A549 (cell line): ENCODE results near the gene UBXN2A. TPM values are rescaled to one million over a fixed set of nuclear protein-coding genes. Genes with fewer than 3 reads are reported as not detected.

Source experiments
- ATAC-seq, 2 experiments: fragments of 200-7000 bp in 1 of 2; fragments of >200 bp in 1 of 2; cut with Nextera tagmentation in 1 of 2; cut with Tn5 transposase in 1 of 2; 3 replicates each; pipeline versions ENCODE4 v1.8.0 to v1.9.1; 2018 to 2020; ENCODE audit warnings: mild to moderate bottlenecking in 1 of 2, moderate library complexity in 1 of 2
- CTCF ChIA-PET: fragments of 300-600 bp; sonication (Branson Sonifier 250); formaldehyde crosslinking; extraction: SDS; loops from one replicate; lab custom pipeline; 2021; ENCODE audit warnings: antibody characterized with exemption, inconsistent platforms; lab: Yijun Ruan, JAX
- POLR2A ChIA-PET: fragments of 350-600 bp; formaldehyde crosslinking; extraction: SDS; loops from one replicate; lab custom pipeline; 2021; ENCODE audit warnings: antibody characterized with exemption, inconsistent platforms; lab: Yijun Ruan, JAX
- DNase-seq, 2 experiments: peaks; one replicate each; pipeline versions ENCODE4 v3.0.0 to v3.0.0-alpha.2; 2011 to 2016; ENCODE audit warnings: low read depth in 1 of 2, low spot score in 1 of 2
- FAIRE-seq: peaks from 2 replicates; lab custom pipeline; 2011; peaks lifted over from hg19 to GRCh38; lab: Jason Lieb, UNC
- H3K27ac ChIP-seq, 2 experiments: fragments of >200 bp; sonication (Bioruptor Twin); formaldehyde crosslinking; 3 replicates each; pipeline ENCODE4 v1.5.1; 2016 to 2017
- H3K4me1 ChIP-seq: fragments of >200 bp; sonication (Bioruptor Twin); formaldehyde crosslinking; 3 replicates; pipeline ENCODE4 v1.6.1; 2016
- H3K4me2 ChIP-seq: fragments of >200 bp; sonication (Bioruptor Twin); formaldehyde crosslinking; 3 replicates; pipeline ENCODE4 v1.6.1; 2016
- H3K4me3 ChIP-seq: fragments of >200 bp; sonication (Bioruptor Twin); formaldehyde crosslinking; 3 replicates; pipeline ENCODE4 v1.5.1; 2016
- H3K9me3 ChIP-seq: fragments of >200 bp; sonication (Bioruptor Twin); formaldehyde crosslinking; 3 replicates; pipeline ENCODE4 v1.6.1; 2016
- CBX2 ChIP-seq: fragments of 200-600 bp; sonication (generic); IDR thresholded peaks from 2 replicates; pipeline ENCODE4 v1.6.1; 2016; ENCODE audit warnings: low read depth, mild to moderate bottlenecking, borderline replicate concordance
- CBX8 ChIP-seq: fragments of 200-600 bp; sonication (generic); IDR thresholded peaks from 2 replicates; pipeline ENCODE4 v1.6.1; 2016
- CHD2 ChIP-seq: fragments of 150-350 bp; IDR thresholded peaks from 2 replicates; pipeline ENCODE4 v1.6.1; 2014; ENCODE audit warnings: low read length; ENCODE audit not compliant: partially characterized antibody
- CHD4 ChIP-seq: fragments of 200-600 bp; sonication (generic); IDR thresholded peaks from 2 replicates; pipeline ENCODE4 v1.6.1; 2016; ENCODE audit warnings: antibody characterized with exemption, mild to moderate bottlenecking, borderline replicate concordance
- EHF ChIP-seq: fragments of 250-450 bp; sonication (Bioruptor Pico); IDR thresholded peaks from 2 replicates; pipeline ENCODE4 v1.5.0; 2020; ENCODE audit warnings: mild to moderate bottlenecking
- EHMT2 ChIP-seq: fragments of 200-600 bp; sonication (generic); IDR thresholded peaks from 2 replicates; pipeline ENCODE4 v1.6.1; 2016; ENCODE audit warnings: antibody characterized with exemption, low read depth, mild to moderate bottlenecking, moderate library complexity
- FOSL2 ChIP-seq, 2 experiments: fragments of 450-650 bp in 1 of 2; fragments of >200 bp in 1 of 2; sonication (Bioruptor Twin) in 1 of 2; formaldehyde crosslinking; IDR thresholded peaks; 2 replicates each; pipeline versions ENCODE4 v1.5.0 to v1.6.1; 2016 to 2020; ENCODE audit warnings: mild to moderate bottlenecking in 1 of 2, moderate library complexity in 1 of 2
- GATA3 ChIP-seq: IDR thresholded peaks from 2 replicates; pipeline ENCODE4 v1.6.1; 2012; ENCODE audit warnings: borderline replicate concordance
- HOXA7 ChIP-seq: fragments of 250-450 bp; sonication (Bioruptor Pico); IDR thresholded peaks from 2 replicates; pipeline ENCODE4 v1.5.0; 2020; ENCODE audit warnings: mild to moderate bottlenecking, moderate library complexity
- HOXB13 ChIP-seq: fragments of 250-450 bp; sonication (Bioruptor Pico); IDR thresholded peaks from 2 replicates; pipeline ENCODE4 v1.5.0; 2020; ENCODE audit warnings: low read depth, mild to moderate bottlenecking, moderate library complexity
- JUN ChIP-seq, 2 experiments: fragments of >200 bp; sonication (Bioruptor Twin); formaldehyde crosslinking; IDR thresholded peaks; 2 replicates in 1 of 2; 3 replicates in 1 of 2; pipeline ENCODE4 v1.6.1; 2016 to 2017
- JUNB ChIP-seq: fragments of >200 bp; sonication (Bioruptor Twin); formaldehyde crosslinking; IDR thresholded peaks from 2 replicates; pipeline ENCODE4 v1.6.1; 2016
- KDM1A ChIP-seq: fragments of 200-600 bp; sonication (generic); IDR thresholded peaks from 2 replicates; pipeline ENCODE4 v1.6.1; 2016; ENCODE audit warnings: low read depth, mild to moderate bottlenecking
- KDM5A ChIP-seq: fragments of 200-600 bp; sonication (generic); IDR thresholded peaks from 2 replicates; pipeline ENCODE4 v1.6.1; 2016; ENCODE audit warnings: antibody characterized with exemption, mild to moderate bottlenecking
- MYC ChIP-seq: IDR thresholded peaks from 2 replicates; pipeline ENCODE4 v1.6.1; 2012; ENCODE audit warnings: mild to moderate bottlenecking, inconsistent platforms, low read length, improper control_type of control experiment, borderline replicate concordance
- NPAS2 ChIP-seq: fragments of 250-450 bp; sonication (Bioruptor Pico); IDR thresholded peaks from 2 replicates; pipeline ENCODE4 v1.8.0; 2022; ENCODE audit warnings: mild to moderate bottlenecking, moderate library complexity, borderline replicate concordance
- PHF8 ChIP-seq: fragments of 200-600 bp; sonication (generic); IDR thresholded peaks from 2 replicates; pipeline ENCODE4 v1.6.1; 2016; ENCODE audit warnings: low read depth, mild to moderate bottlenecking, antibody characterized with exemption, moderate library complexity, borderline replicate concordance
- POLR2A ChIP-seq: IDR thresholded peaks from 2 replicates; pipeline ENCODE4 v1.6.1; 2012; ENCODE audit warnings: mild to moderate bottlenecking, low read length
- POLR2AphosphoS2 ChIP-seq: conservative IDR thresholded peaks from 2 replicates; pipeline ENCODE4 v1.6.1; 2012; ENCODE audit warnings: low read length, improper control_type of control experiment, inconsistent platforms
- RARB ChIP-seq: fragments of 250-450 bp; sonication (Bioruptor Pico); IDR thresholded peaks from 2 replicates; pipeline ENCODE4 v1.8.0; 2021; ENCODE audit warnings: mild to moderate bottlenecking, moderate library complexity
- RCOR1 ChIP-seq: fragments of 150-350 bp; IDR thresholded peaks from 2 replicates; pipeline ENCODE4 v1.6.1; 2014; ENCODE audit warnings: antibody characterized with exemption, low read length, low read depth
- RNF2 ChIP-seq: fragments of 200-600 bp; sonication (generic); IDR thresholded peaks from 2 replicates; pipeline ENCODE4 v1.6.1; 2016; ENCODE audit warnings: low read depth, mild to moderate bottlenecking, antibody characterized with exemption, moderate library complexity, borderline replicate concordance
- SREBF2 ChIP-seq: fragments of 450-650 bp; IDR thresholded peaks from 2 replicates; pipeline ENCODE4 v1.6.1; 2014; ENCODE audit warnings: mild to moderate bottlenecking, moderate library complexity
- TFCP2L1 ChIP-seq: fragments of 250-450 bp; sonication (Bioruptor Pico); IDR thresholded peaks from 2 replicates; pipeline ENCODE4 v1.5.0; 2021; ENCODE audit warnings: mild to moderate bottlenecking
- ZFP36 ChIP-seq: fragments of 450-650 bp; IDR thresholded peaks from 2 replicates; pipeline ENCODE4 v1.6.1; 2014; ENCODE audit warnings: borderline replicate concordance; ENCODE audit not compliant: partially characterized antibody
- ZNF302 ChIP-seq: fragments of 250-450 bp; sonication (Bioruptor Pico); IDR thresholded peaks from 2 replicates; pipeline ENCODE4 v1.9.0; 2021; ENCODE audit warnings: inconsistent platforms, mild to moderate bottlenecking, moderate library complexity
- WGBS: methylation state at CpG from one replicate; pipeline ENCODE4 v1.1.6; 2017; ENCODE audit errors: missing lambda C conversion rate; 5-methylcytosine and 5-hydroxymethylcytosine counted together
- polyA plus RNA-seq, 4 experiments: library from polyadenylated mRNA; depleted of rRNA in 3 of 4; stranded (reverse); fragments of >200 nt; fragmentation: RNase III in 1 of 4; extraction: RNeasy Plus Mini Kit Qiagen cat#74134 plus additional on column Dnase treatment in 1 of 4; gene quantifications; 2 replicates in 3 of 4; 3 replicates in 1 of 4; pipeline ENCODE4 v1.2.3, GENCODE V29; 2011 to 2017
- TF ChIP-seq, protein P1 (sequence below): IDR thresholded peaks from 2 replicates; pipeline ENCODE4 v1.6.1; 2012; ENCODE audit warnings: low read depth, borderline replicate concordance
- TF ChIP-seq, protein P2 (sequence below): IDR thresholded peaks from 2 replicates; pipeline ENCODE4 v1.6.1; 2012
- TF ChIP-seq, protein P3 (sequence below): fragments of >200 bp; sonication (Bioruptor Twin); formaldehyde crosslinking; IDR thresholded peaks from 3 replicates; pipeline ENCODE4 v1.5.1; 2016
- TF ChIP-seq, protein P4 (sequence below): fragments of 250-450 bp; sonication (Bioruptor Pico); IDR thresholded peaks from 2 replicates; pipeline ENCODE4 v1.5.0; 2021; ENCODE audit warnings: mild to moderate bottlenecking, moderate library complexity, borderline replicate concordance
- TF ChIP-seq, protein P5 (sequence below): fragments of >200 bp; sonication (Bioruptor Twin); formaldehyde crosslinking; IDR thresholded peaks from 2 replicates; pipeline ENCODE4 v1.6.1; 2016
- TF ChIP-seq, protein P6 (sequence below): fragments of >200 bp; sonication (Bioruptor Twin); formaldehyde crosslinking; IDR thresholded peaks from 3 replicates; pipeline ENCODE4 v1.6.1; 2016

The UBXN2A gene
- polyA plus RNA-seq, 2 of the 4 experiments (the other 2 are of a cell fraction) = 13.7 to 25.4 TPM

DNA sequence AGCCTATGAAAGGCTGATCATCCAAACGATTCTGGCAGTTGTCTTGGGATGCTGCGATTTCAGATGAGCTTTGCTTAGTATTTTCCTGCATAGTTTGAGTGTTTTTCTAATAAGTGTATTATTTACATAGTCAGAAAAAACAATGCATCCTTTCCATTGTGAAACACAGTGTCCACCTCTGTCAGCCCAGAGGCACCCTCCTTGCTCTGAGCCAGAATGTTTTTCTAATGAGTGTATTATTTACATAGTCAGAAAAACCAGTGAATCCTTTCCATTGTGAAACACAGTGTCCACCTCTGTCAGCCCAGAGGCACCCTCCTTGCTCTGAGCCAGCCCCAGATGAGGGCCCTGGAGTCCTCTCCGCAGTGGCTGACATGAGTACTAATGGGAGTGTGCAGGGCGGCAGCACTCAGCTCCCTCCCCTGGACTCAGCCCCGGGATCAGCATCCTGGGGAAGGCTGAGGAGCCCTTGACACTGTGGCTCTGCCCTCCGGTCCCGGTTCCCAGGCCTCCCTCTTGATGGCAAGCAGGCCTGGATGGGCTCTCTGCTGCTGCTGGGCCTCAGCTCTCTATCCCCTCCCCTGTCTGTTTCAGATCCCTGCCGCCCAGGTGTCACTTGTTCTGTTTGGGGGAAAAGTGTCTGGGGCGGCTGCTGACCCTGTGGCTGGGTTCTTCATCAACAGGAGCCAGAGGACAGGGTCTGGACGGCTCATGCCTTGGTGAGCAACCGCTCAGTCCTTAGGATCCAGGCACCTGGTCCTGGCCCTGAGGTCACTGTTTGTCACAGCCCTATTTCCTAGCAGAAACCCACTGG lies 75.5 kb downstream of the UBXN2A start:
- WGBS = 17% methylated on average over 8 of the region's 11 CpGs
- H3K27ac ChIP-seq = peak overlapping the region; percentile 89 to 94
- DNase-seq (peak; percentile 77 to 95), FAIRE-seq (peak; percentile 93), ATAC-seq (peak; percentile 91 to 92)
- peak overlapping the region; percentile 12; the same call in 1 of the 3 replicates for H3K4me3 ChIP-seq
- no peaks in the 10 kb centered on the region for H3K9me3 ChIP-seq
- H3K4me1 ChIP-seq = peaks cover 64% of the 10 kb centered on the region
- ChIA-PET POLR2A (interaction anchor here (0.7 to 2.2 kb wide), 6 partner anchors 10 to 89 kb away, joined by 3 to 19 read pairs (median 6); partner anchors contain the start of genes ATAD2B, SF3B6 and WDCP), CTCF (interaction anchor here (0.8 to 1.6 kb wide), 6 partner anchors 12 to 182 kb away, joined by 3 to 7 read pairs (median 3); partner anchors contain the start of gene ATAD2B)
- H3K4me2 ChIP-seq = peak overlapping the region; percentile 78
- TF ChIP-seq, protein P1, sequence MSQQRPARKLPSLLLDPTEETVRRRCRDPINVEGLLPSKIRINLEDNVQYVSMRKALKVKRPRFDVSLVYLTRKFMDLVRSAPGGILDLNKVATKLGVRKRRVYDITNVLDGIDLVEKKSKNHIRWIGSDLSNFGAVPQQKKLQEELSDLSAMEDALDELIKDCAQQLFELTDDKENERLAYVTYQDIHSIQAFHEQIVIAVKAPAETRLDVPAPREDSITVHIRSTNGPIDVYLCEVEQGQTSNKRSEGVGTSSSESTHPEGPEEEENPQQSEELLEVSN = peak; percentile 44; the same call in 1 of the 2 replicates
- TF ChIP-seq, protein P2, sequence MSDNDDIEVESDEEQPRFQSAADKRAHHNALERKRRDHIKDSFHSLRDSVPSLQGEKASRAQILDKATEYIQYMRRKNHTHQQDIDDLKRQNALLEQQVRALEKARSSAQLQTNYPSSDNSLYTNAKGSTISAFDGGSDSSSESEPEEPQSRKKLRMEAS = peak; percentile 87
- TF ChIP-seq TFCP2L1 (CRISPR knock-in tag) (no peak), CHD4 (no peak), FOSL2 (IDR thresholded peaks at IDR 0.05) (peak; percentile 95), FOSL2 (CRISPR knock-in tag; IDR thresholded peaks at IDR 0.05) (peak; percentile 96), CBX2 (no peak), KDM5A (no peak), JUN (IDR thresholded peaks at IDR 0.05) (peak; percentile 93 to 98; a peak in 4 of 5 replicates), HOXA7 (CRISPR knock-in tag) (0 out of 2 replicates have a peak, but pooled peaks have one; percentile 23), GATA3 (peak; percentile 90), ZFP36 (no peak), EHF (peak; percentile 66; the same call in 1 of the 2 replicates), CBX8 (no peak), HOXB13 (CRISPR knock-in tag) (peak; percentile 85; the same call in 1 of the 2 replicates), EHMT2 (no peak), RNF2 (no peak), POLR2AphosphoS2 (no peak), RCOR1 (no peak), NPAS2 (CRISPR knock-in tag) (no peak), RARB (CRISPR knock-in tag) (peak; percentile 43; the same call in 1 of the 2 replicates), CHD2 (no peak), POLR2A (0 out of 2 replicates have a peak, but pooled peaks have one; percentile 6), ZNF302 (CRISPR knock-in tag) (peak; percentile 59; the same call in 1 of the 2 replicates), KDM1A (no peak), PHF8 (no peak), SREBF2 (no peak), MYC (no peak), JUNB (peak; percentile 98)
- TF ChIP-seq, protein P3, sequence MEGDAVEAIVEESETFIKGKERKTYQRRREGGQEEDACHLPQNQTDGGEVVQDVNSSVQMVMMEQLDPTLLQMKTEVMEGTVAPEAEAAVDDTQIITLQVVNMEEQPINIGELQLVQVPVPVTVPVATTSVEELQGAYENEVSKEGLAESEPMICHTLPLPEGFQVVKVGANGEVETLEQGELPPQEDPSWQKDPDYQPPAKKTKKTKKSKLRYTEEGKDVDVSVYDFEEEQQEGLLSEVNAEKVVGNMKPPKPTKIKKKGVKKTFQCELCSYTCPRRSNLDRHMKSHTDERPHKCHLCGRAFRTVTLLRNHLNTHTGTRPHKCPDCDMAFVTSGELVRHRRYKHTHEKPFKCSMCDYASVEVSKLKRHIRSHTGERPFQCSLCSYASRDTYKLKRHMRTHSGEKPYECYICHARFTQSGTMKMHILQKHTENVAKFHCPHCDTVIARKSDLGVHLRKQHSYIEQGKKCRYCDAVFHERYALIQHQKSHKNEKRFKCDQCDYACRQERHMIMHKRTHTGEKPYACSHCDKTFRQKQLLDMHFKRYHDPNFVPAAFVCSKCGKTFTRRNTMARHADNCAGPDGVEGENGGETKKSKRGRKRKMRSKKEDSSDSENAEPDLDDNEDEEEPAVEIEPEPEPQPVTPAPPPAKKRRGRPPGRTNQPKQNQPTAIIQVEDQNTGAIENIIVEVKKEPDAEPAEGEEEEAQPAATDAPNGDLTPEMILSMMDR = no peak
- TF ChIP-seq, protein P4, sequence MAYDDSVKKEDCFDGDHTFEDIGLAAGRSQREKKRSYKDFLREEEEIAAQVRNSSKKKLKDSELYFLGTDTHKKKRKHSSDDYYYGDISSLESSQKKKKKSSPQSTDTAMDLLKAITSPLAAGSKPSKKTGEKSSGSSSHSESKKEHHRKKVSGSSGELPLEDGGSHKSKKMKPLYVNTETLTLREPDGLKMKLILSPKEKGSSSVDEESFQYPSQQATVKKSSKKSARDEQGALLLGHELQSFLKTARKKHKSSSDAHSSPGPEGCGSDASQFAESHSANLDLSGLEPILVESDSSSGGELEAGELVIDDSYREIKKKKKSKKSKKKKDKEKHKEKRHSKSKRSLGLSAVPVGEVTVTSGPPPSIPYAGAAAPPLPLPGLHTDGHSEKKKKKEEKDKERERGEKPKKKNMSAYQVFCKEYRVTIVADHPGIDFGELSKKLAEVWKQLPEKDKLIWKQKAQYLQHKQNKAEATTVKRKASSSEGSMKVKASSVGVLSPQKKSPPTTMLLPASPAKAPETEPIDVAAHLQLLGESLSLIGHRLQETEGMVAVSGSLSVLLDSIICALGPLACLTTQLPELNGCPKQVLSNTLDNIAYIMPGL = no peak
- TF ChIP-seq, protein P5, sequence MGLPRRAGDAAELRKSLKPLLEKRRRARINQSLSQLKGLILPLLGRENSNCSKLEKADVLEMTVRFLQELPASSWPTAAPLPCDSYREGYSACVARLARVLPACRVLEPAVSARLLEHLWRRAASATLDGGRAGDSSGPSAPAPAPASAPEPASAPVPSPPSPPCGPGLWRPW = peak; percentile 86
- TF ChIP-seq, protein P6, sequence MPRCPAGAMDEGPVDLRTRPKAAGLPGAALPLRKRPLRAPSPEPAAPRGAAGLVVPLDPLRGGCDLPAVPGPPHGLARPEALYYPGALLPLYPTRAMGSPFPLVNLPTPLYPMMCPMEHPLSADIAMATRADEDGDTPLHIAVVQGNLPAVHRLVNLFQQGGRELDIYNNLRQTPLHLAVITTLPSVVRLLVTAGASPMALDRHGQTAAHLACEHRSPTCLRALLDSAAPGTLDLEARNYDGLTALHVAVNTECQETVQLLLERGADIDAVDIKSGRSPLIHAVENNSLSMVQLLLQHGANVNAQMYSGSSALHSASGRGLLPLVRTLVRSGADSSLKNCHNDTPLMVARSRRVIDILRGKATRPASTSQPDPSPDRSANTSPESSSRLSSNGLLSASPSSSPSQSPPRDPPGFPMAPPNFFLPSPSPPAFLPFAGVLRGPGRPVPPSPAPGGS = peak; percentile 79; the same call in 1 of the 3 replicates
